ENCODE data around the gene KRT83. TPM values are rescaled to one million over a fixed set of nuclear protein-coding genes. Genes with fewer than 3 reads are reported as not detected.

Gene KRT83
- total and polyA plus RNA-seq, 10 of the 15 experiments (the other 5 are each of a cell fraction or from before 2014, with no cell fraction given) = not detected

DNA sequence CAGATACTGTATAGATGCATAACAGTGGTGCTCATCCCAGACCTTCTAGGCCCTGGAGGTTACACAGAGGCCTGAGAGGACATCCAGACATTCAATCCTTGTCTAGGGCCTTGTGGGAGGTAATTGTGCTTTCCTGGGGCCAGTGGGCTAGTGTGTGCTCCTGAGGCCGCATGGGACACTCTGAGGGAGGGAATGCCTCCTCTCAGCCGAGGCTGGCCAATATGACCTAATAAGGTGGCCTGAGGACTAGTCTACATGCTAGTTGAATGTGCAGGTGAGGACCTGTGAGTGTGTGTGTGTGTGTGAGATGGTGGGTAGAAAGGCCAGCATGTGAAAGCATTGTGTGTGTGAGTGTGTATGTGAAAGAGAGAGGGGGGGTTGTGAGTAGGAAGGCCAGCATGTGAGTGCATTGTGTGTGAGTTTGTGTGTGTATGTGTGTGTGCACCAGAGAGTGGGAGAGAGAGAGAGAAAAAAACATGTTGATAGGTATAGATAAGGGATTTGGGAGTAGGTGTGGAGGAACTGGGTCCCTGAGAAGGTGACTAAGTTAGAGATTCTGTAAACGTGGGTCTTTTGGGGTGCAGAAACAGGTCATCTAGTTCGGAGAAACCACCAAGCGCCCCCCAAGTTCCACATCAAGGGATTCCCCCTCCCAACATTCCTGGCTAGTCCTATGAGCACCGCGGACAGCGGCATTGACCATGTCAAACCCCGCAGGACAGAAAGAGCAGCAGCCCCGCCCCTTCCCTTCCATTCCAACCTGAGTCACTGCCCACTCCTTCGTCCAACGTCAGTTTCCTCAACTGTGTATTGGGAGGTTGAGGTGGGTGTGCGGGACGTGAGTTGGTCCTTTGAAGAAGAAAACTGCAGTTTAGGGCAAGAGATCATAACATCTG, 20.2 kb downstream of the KRT83 start:
- Histone ChIP-seq H3K4me3 (no peak overlapping the region), H3K4me2 (ENCODE audit: control insufficient read depth, insufficient read depth) (no peak overlapping the region), H2AFZ (ENCODE audit: control insufficient read depth, low read depth, low read length) (no peak overlapping the region), H4K20me1 (ENCODE audit: control insufficient read depth, insufficient read depth) (no peaks in the 10 kb centered on the region), H3K9me3 (replicated peaks; ENCODE audit: control insufficient read depth, insufficient read depth, low read length) (no peaks in the 10 kb centered on the region), H3K9ac (ENCODE audit: control insufficient read depth, insufficient read depth, low read length) (no peak overlapping the region), H3K79me2 (ENCODE audit: control insufficient read depth, insufficient read depth, low read length) (no peaks in the 10 kb centered on the region), H3K27ac (ENCODE audit: control insufficient read depth, insufficient read depth) (no peak overlapping the region), H3K36me3 (ENCODE audit: control insufficient read depth in 2 of 2, insufficient read depth in 2 of 2, low read length in 1 of 2) (no peaks in the 10 kb centered on the region), H3K27me3 (replicated peaks in 1 of 2; ENCODE audit: control insufficient read depth in 2 of 2, insufficient read depth in 2 of 2, low read length in 1 of 2) (peaks cover 0 to 1% of the 10 kb centered on the region in 2 experiments; a peak in 1 of 4 replicates), H3K4me1 (ENCODE audit: control insufficient read depth, insufficient read depth, low read length) (peaks cover 9% of the 10 kb centered on the region)
- CTCF ChIA-PET = no interaction called here
- SMC1A ChIA-PET (ENCODE audit: uncharacterized antibody, unreplicated experiment) = no interaction called here
- POLR2A ChIA-PET = no interaction called here
- FAIRE-seq = no peak
- no TSS peak for BruUV-seq (replicated peaks)
- 61% methylated on average over 14 of the region's 14 CpGs for WGBS (ENCODE audit: insufficient coverage, insufficient replicate concordance, low lambda C conversion rate, missing lambda C conversion rate)
- ATAC-seq = no peak
- TF ChIP-seq NFIC (IDR thresholded peaks at IDR 0.05; ENCODE audit: low read depth, low read length) = no peak
- TF ChIP-seq, protein P1, sequence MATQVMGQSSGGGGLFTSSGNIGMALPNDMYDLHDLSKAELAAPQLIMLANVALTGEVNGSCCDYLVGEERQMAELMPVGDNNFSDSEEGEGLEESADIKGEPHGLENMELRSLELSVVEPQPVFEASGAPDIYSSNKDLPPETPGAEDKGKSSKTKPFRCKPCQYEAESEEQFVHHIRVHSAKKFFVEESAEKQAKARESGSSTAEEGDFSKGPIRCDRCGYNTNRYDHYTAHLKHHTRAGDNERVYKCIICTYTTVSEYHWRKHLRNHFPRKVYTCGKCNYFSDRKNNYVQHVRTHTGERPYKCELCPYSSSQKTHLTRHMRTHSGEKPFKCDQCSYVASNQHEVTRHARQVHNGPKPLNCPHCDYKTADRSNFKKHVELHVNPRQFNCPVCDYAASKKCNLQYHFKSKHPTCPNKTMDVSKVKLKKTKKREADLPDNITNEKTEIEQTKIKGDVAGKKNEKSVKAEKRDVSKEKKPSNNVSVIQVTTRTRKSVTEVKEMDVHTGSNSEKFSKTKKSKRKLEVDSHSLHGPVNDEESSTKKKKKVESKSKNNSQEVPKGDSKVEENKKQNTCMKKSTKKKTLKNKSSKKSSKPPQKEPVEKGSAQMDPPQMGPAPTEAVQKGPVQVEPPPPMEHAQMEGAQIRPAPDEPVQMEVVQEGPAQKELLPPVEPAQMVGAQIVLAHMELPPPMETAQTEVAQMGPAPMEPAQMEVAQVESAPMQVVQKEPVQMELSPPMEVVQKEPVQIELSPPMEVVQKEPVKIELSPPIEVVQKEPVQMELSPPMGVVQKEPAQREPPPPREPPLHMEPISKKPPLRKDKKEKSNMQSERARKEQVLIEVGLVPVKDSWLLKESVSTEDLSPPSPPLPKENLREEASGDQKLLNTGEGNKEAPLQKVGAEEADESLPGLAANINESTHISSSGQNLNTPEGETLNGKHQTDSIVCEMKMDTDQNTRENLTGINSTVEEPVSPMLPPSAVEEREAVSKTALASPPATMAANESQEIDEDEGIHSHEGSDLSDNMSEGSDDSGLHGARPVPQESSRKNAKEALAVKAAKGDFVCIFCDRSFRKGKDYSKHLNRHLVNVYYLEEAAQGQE (IDR thresholded peaks at IDR 0.05; ENCODE audit: low read depth, low read length) = peak; percentile 59; the same call in 1 of the 2 replicates
- RAD21 ChIA-PET (ENCODE audit: unreplicated experiment) = no interaction called here
- intact Hi-C loops (cut with micrococcal nuclease; ENCODE audit: unreplicated experiment) (no loop called here), in situ Hi-C loops (cut with MboI) (no loop called here)
- DNase-seq (ENCODE audit: low read depth, low spot score) = no peak

Data from GM12878 (cell line).